H9 (cell line): Measurements from ENCODE around the gene TESK2. TPM values are rescaled to one million over a fixed set of nuclear protein-coding genes. Genes with fewer than 3 reads are reported as not detected.

ENCODE experiments used
- DNase-seq: peaks from one replicate; pipeline ENCODE4 v3.0.0-alpha.2; 2017
- H2AFZ ChIP-seq: one replicate; pipeline ENCODE4 v1.6.1; 2013; ENCODE audit warnings: mild to moderate bottlenecking, low read length, control low read depth, moderate library complexity
- H2AK5ac ChIP-seq: 2 replicates; pipeline ENCODE4 v1.6.1; 2013; ENCODE audit warnings: low read length, control low read depth, mixed read lengths; ENCODE audit not compliant: insufficient read length
- H2BK120ac ChIP-seq: one replicate; pipeline ENCODE4 v1.6.1; 2013; ENCODE audit warnings: low read depth, mild to moderate bottlenecking, low read length, control low read depth, inconsistent platforms; ENCODE audit not compliant: poor library complexity, severe bottlenecking
- H2BK12ac ChIP-seq: 2 replicates; pipeline ENCODE4 v1.6.1; 2013; ENCODE audit warnings: low read length, control low read depth, mixed read lengths, low read depth; ENCODE audit not compliant: insufficient read length
- H2BK15ac ChIP-seq: 2 replicates; pipeline ENCODE4 v1.6.1; 2013; ENCODE audit warnings: low read depth, low read length, control low read depth
- H2BK20ac ChIP-seq: one replicate; pipeline ENCODE4 v1.6.1; 2013; ENCODE audit warnings: low read depth, mild to moderate bottlenecking, low read length, control low read depth, inconsistent platforms; ENCODE audit not compliant: poor library complexity, severe bottlenecking
- H2BK5ac ChIP-seq: 2 replicates; pipeline ENCODE4 v1.6.1; 2013; ENCODE audit warnings: low read length, control low read depth, mixed read lengths; ENCODE audit not compliant: insufficient read length
- H3K14ac ChIP-seq: 2 replicates; pipeline ENCODE4 v1.6.1; 2013; ENCODE audit warnings: low read length, control low read depth; ENCODE audit not compliant: insufficient read depth
- H3K18ac ChIP-seq: 2 replicates; pipeline ENCODE4 v1.6.1; 2013; ENCODE audit warnings: low read depth, mild to moderate bottlenecking, mixed read lengths, low read length, control low read depth; ENCODE audit not compliant: insufficient read length
- H3K23ac ChIP-seq: 2 replicates; pipeline ENCODE4 v1.6.1; 2013; ENCODE audit warnings: low read length, control low read depth, mixed read lengths, low read depth; ENCODE audit not compliant: insufficient read length
- H3K23me2 ChIP-seq: 2 replicates; pipeline ENCODE4 v1.6.1; 2013; ENCODE audit warnings: low read depth, mild to moderate bottlenecking, mixed read lengths, low read length, control low read depth; ENCODE audit not compliant: insufficient read length, poor library complexity, severe bottlenecking
- H3K27ac ChIP-seq: 2 replicates; pipeline ENCODE4 v1.5.1; 2013; ENCODE audit warnings: low read length, control low read depth, mixed read lengths, low read depth; ENCODE audit not compliant: insufficient read length
- H3K27me3 ChIP-seq: 2 replicates; pipeline ENCODE4 v1.6.1; 2013; ENCODE audit warnings: low read length, control low read depth, inconsistent platforms; ENCODE audit not compliant: insufficient read depth
- H3K4ac ChIP-seq: 2 replicates; pipeline ENCODE4 v1.6.1; 2013; ENCODE audit warnings: low read depth, mild to moderate bottlenecking, control low read depth, inconsistent platforms, low read length, moderate library complexity
- H3K4me1 ChIP-seq: 2 replicates; pipeline ENCODE4 v1.6.1; 2013; ENCODE audit warnings: low read length, control low read depth, inconsistent platforms; ENCODE audit not compliant: insufficient read depth
- H3K4me2 ChIP-seq: 2 replicates; pipeline ENCODE4 v1.6.1; 2013; ENCODE audit warnings: low read length, control low read depth, mixed read lengths; ENCODE audit not compliant: insufficient read length, insufficient read depth
- H3K56ac ChIP-seq: 2 replicates; pipeline ENCODE4 v1.6.1; 2013; ENCODE audit warnings: low read depth, mild to moderate bottlenecking, mixed read lengths, low read length, control low read depth; ENCODE audit not compliant: insufficient read length
- H3K79me1 ChIP-seq: 2 replicates; pipeline ENCODE4 v1.6.1; 2013; ENCODE audit warnings: low read depth, mild to moderate bottlenecking, moderate library complexity, low read length, control low read depth, inconsistent platforms; ENCODE audit not compliant: insufficient read depth, poor library complexity, severe bottlenecking
- H3K79me2 ChIP-seq: 2 replicates; pipeline ENCODE4 v1.6.1; 2013; ENCODE audit warnings: low read length, control low read depth, inconsistent platforms; ENCODE audit not compliant: insufficient read depth
- H3K9ac ChIP-seq: 2 replicates; pipeline ENCODE4 v1.6.1; 2013; ENCODE audit warnings: low read length, control low read depth, mixed read lengths; ENCODE audit not compliant: insufficient read length; ENCODE audit errors: extremely low read depth
- H3K9me3 ChIP-seq: one replicate; pipeline ENCODE4 v1.6.1; 2013; ENCODE audit warnings: low read depth, low read length, inconsistent platforms; ENCODE audit not compliant: control insufficient read depth
- H3T11ph ChIP-seq: one replicate; pipeline ENCODE4 v1.6.1; 2013; ENCODE audit warnings: mild to moderate bottlenecking, low read length, control low read depth, inconsistent platforms
- H4K20me1 ChIP-seq: one replicate; pipeline ENCODE4 v1.6.1; 2013; ENCODE audit not compliant: control insufficient read depth, insufficient read length, insufficient read depth
- H4K5ac ChIP-seq: 2 replicates; pipeline ENCODE4 v1.6.1; 2013; ENCODE audit warnings: low read depth, mild to moderate bottlenecking, mixed read lengths, low read length, control low read depth; ENCODE audit not compliant: insufficient read length
- H4K8ac ChIP-seq: replicated peaks from 2 replicates; pipeline ENCODE4 v1.6.1; 2013; ENCODE audit warnings: low read length, control low read depth, mixed read lengths, low read depth; ENCODE audit not compliant: insufficient read length
- H4K91ac ChIP-seq: 2 replicates; pipeline ENCODE4 v1.6.1; 2013; ENCODE audit warnings: low read depth, mild to moderate bottlenecking, moderate library complexity, mixed read lengths, low read length, control low read depth; ENCODE audit not compliant: insufficient read length
- H3K27ac Mint-ChIP-seq, 3 experiments: 2 replicates in 2 of 3; 3 replicates in 1 of 3; pipeline ENCODE4 v1.8.0; 2020 to 2021; ENCODE audit warnings: mixed read lengths in 3 of 3, mild to moderate bottlenecking in 1 of 3, moderate library complexity in 1 of 3
- H3K27me3 Mint-ChIP-seq: 2 replicates; pipeline ENCODE4 v1.8.0; 2021; ENCODE audit warnings: low read depth, mild to moderate bottlenecking, moderate library complexity, mixed read lengths
- H3K36me3 Mint-ChIP-seq, 3 experiments: 2 replicates in 2 of 3; 3 replicates in 1 of 3; pipeline ENCODE4 v1.8.0; 2020 to 2021; ENCODE audit warnings: low read depth in 3 of 3, mixed read lengths in 3 of 3; ENCODE audit not compliant: insufficient read depth in 1 of 3
- H3K4me1 Mint-ChIP-seq, 2 experiments: 2 replicates each; pipeline ENCODE4 v1.8.0; 2020; ENCODE audit warnings: mixed read lengths in 2 of 2
- H3K4me3 Mint-ChIP-seq, 2 experiments: 2 replicates in 1 of 2; 3 replicates in 1 of 2; pipeline ENCODE4 v1.8.0; 2020 to 2021; ENCODE audit warnings: mild to moderate bottlenecking in 2 of 2, mixed read lengths in 2 of 2, moderate library complexity in 1 of 2
- H3K9me3 Mint-ChIP-seq, 2 experiments: 2 replicates in 1 of 2; 3 replicates in 1 of 2; pipeline ENCODE4 v1.8.0; 2020; ENCODE audit warnings: mild to moderate bottlenecking in 2 of 2, mixed read lengths in 2 of 2, moderate library complexity in 1 of 2
- CTCF ChIP-seq: fragments of 200-600 bp; sonication (generic); conservative IDR thresholded peaks from 3 replicates; pipeline ENCODE4 v1.8.0; 2021; ENCODE audit warnings: antibody characterized with exemption, mild to moderate bottlenecking
- WGBS: extraction: QIAGEN DNeasy Blood & Tissue Kit; methylation state at CpG from one replicate; pipeline ENCODE4 v1.1.7; 2013; ENCODE audit warnings: missing lambda C conversion rate, low lambda C conversion rate, mixed read lengths; ENCODE audit not compliant: insufficient read length; ENCODE audit errors: extremely low coverage; 5-methylcytosine and 5-hydroxymethylcytosine counted together
- total RNA-seq: library from RNA; stranded (reverse); gene quantifications from 2 replicates; pipeline ENCODE4 v1.2.1, GENCODE V29; 2021

Gene TESK2
- total RNA-seq, 1 experiment from 2014 or later: 7.2 TPM

GRCh38 chr1:45401524-45401923 is 89.4 kb downstream of the TESK2 start:
- no peak overlapping the region for H2BK120ac ChIP-seq
- no peaks in the 10 kb centered on the region for H3K79me1 ChIP-seq
- H4K5ac ChIP-seq: no peak overlapping the region
- peaks cover 7 to 8% of the 10 kb centered on the region in 2 experiments for H3K4me1 Mint-ChIP-seq
- no peak overlapping the region for H2BK15ac ChIP-seq
- H3K27me3 ChIP-seq: no peaks in the 10 kb centered on the region
- WGBS: no CpG with 5 or more reads among the region's 2 CpGs
- no peak overlapping the region for H3T11ph ChIP-seq
- no peak overlapping the region for H3K56ac ChIP-seq
- no peak overlapping the region for H3K14ac ChIP-seq
- H3K9me3 ChIP-seq: no peaks in the 10 kb centered on the region
- H3K79me2 ChIP-seq: no peaks in the 10 kb centered on the region
- no peak overlapping the region for H3K4me2 ChIP-seq
- H4K8ac ChIP-seq: no peak overlapping the region
- H2BK20ac ChIP-seq: no peak overlapping the region
- no peaks in the 10 kb centered on the region; the same call in 1 of the 2 replicates for H3K27me3 Mint-ChIP-seq
- no peaks in the 10 kb centered on the region for H4K20me1 ChIP-seq
- no peak overlapping the region for H3K27ac Mint-ChIP-seq
- no peak overlapping the region for H2BK5ac ChIP-seq
- no peak for TF ChIP-seq CTCF
- no peak overlapping the region for H3K18ac ChIP-seq
- DNase-seq: no peak
- H3K23ac ChIP-seq: no peak overlapping the region
- H3K36me3 Mint-ChIP-seq: no peaks in the 10 kb centered on the region
- no peak overlapping the region for H2AK5ac ChIP-seq
- no peaks in the 10 kb centered on the region for H3K23me2 ChIP-seq
- H3K4ac ChIP-seq: no peak overlapping the region
- no peak overlapping the region for H4K91ac ChIP-seq
- H3K9ac ChIP-seq: no peak overlapping the region
- H2BK12ac ChIP-seq: no peak overlapping the region
- no peaks in the 10 kb centered on the region for H3K9me3 Mint-ChIP-seq
- no peak overlapping the region for H3K27ac ChIP-seq
- no peak overlapping the region for H2AFZ ChIP-seq
- H3K4me1 ChIP-seq: peaks cover 2% of the 10 kb centered on the region; the same call in 1 of the 2 replicates
- H3K4me3 Mint-ChIP-seq: no peak overlapping the region
